Ascending aorta (tissue), 2 donors: Measurements from ENCODE around the gene ITGA11. TPM values are rescaled to one million over a fixed set of nuclear protein-coding genes. Genes with fewer than 3 reads are reported as not detected.

Source experiments
- DNase-seq, 2 donors: peaks; one replicate each; pipeline ENCODE4 v3.0.0-alpha.2; 2019; ENCODE audit warnings: low spot score in 2 of 2
- H3K27ac ChIP-seq, 2 donors: fragments of 200-600 bp; sonication (generic); one replicate each; pipeline ENCODE4 v1.5.1; 2016 to 2017; ENCODE audit warnings: mild to moderate bottlenecking in 1 of 2
- H3K27me3 ChIP-seq: fragments of 200-600 bp; sonication (generic); one replicate; pipeline ENCODE4 v1.5.1; 2017
- H3K36me3 ChIP-seq, 2 donors: fragments of 200-600 bp; sonication (generic); one replicate each; pipeline ENCODE4 v1.5.1; 2016
- H3K4me1 ChIP-seq, 2 donors: fragments of 200-600 bp; sonication (generic); one replicate each; pipeline ENCODE4 v1.5.1; 2016 to 2017; ENCODE audit warnings: mild to moderate bottlenecking in 1 of 2
- H3K4me3 ChIP-seq, 2 donors: fragments of 200-600 bp; sonication (generic); one replicate each; pipeline ENCODE4 v1.5.1; 2016 to 2017; ENCODE audit warnings: mild to moderate bottlenecking in 1 of 2
- H3K9me3 ChIP-seq, 2 donors: fragments of 200-600 bp; sonication (generic); one replicate each; pipeline ENCODE4 v1.5.1; 2016
- intact Hi-C: fragments of 100-400 bp; cut with DNase I; formaldehyde crosslinking; loops from one replicate; pipeline ENCODE4 v1.15.1; 2023
- total RNA-seq: library from RNA; depleted of rRNA; stranded (reverse); fragments of >200 nt; gene quantifications from one replicate; pipeline ENCODE4 v1.1.0, GENCODE V29; 2016
- TF ChIP-seq, protein P1 (sequence below), 3 experiments: fragments of 200-600 bp in 2 of 3; fragments of 450-650 bp in 1 of 3; sonication (generic) in 2 of 3; IDR thresholded peaks; one replicate each; pipeline ENCODE4 v1.5.1; 2016 to 2019; ENCODE audit warnings: antibody characterized with exemption in 3 of 3, mild to moderate bottlenecking in 1 of 3, moderate library complexity in 1 of 3

The ITGA11 gene
- total RNA-seq, 1 donor from 2014 or later: 136 TPM

GRCh38 chr15:68337826-68338225 lies 94.1 kb downstream of the ITGA11 start:
- Histone ChIP-seq H3K4me3 (no peak overlapping the region), H3K9me3 (no peaks in the 10 kb centered on the region), H3K36me3 (peaks cover 5 to 31% of the 10 kb centered on the region in 2 donors), H3K27ac (peak overlapping the region; percentile 96 to 98), H3K4me1 (peaks cover 48 to 80% of the 10 kb centered on the region in 2 donors), H3K27me3 (no peaks in the 10 kb centered on the region)
- peak; percentile 65 to 90 for DNase-seq
- TF ChIP-seq, protein P1, sequence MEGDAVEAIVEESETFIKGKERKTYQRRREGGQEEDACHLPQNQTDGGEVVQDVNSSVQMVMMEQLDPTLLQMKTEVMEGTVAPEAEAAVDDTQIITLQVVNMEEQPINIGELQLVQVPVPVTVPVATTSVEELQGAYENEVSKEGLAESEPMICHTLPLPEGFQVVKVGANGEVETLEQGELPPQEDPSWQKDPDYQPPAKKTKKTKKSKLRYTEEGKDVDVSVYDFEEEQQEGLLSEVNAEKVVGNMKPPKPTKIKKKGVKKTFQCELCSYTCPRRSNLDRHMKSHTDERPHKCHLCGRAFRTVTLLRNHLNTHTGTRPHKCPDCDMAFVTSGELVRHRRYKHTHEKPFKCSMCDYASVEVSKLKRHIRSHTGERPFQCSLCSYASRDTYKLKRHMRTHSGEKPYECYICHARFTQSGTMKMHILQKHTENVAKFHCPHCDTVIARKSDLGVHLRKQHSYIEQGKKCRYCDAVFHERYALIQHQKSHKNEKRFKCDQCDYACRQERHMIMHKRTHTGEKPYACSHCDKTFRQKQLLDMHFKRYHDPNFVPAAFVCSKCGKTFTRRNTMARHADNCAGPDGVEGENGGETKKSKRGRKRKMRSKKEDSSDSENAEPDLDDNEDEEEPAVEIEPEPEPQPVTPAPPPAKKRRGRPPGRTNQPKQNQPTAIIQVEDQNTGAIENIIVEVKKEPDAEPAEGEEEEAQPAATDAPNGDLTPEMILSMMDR (IDR thresholded peaks at IDR 0.05): no peak
- intact Hi-C loops: no loop called here

GRCh38 chr15:68336516-68336915 lies 95.4 kb downstream of the ITGA11 start:
- DNase-seq: no peak
- H3K4me1 ChIP-seq: peaks cover 38 to 71% of the 10 kb centered on the region in 2 donors
- intact Hi-C loops: no loop called here
- peak overlapping the region; percentile 96 to 98 for H3K27ac ChIP-seq
- no peaks in the 10 kb centered on the region for H3K27me3 ChIP-seq
- H3K9me3 ChIP-seq: no peaks in the 10 kb centered on the region
- H3K36me3 ChIP-seq: peaks cover 11 to 36% of the 10 kb centered on the region in 2 donors
- no peak overlapping the region for H3K4me3 ChIP-seq
- TF ChIP-seq, protein P1 (IDR thresholded peaks at IDR 0.05): no peak

GRCh38 chr15:68335655-68336054 lies 96.3 kb downstream of the ITGA11 start:
- no peaks in the 10 kb centered on the region for H3K9me3 ChIP-seq
- DNase-seq: no peak
- peaks cover 33 to 63% of the 10 kb centered on the region in 2 donors for H3K4me1 ChIP-seq
- H3K4me3 ChIP-seq: no peak overlapping the region
- peak overlapping the region; percentile 96 to 98 for H3K27ac ChIP-seq
- peaks cover 20 to 45% of the 10 kb centered on the region in 2 donors for H3K36me3 ChIP-seq
- TF ChIP-seq, protein P1 (IDR thresholded peaks at IDR 0.05): no peak
- no peaks in the 10 kb centered on the region for H3K27me3 ChIP-seq
- intact Hi-C loops: loop anchor here (1.0 to 2.0 kb wide), 3 partner anchors 17 to 30 kb away; no protein-coding TSS in a partner anchor

DNA sequence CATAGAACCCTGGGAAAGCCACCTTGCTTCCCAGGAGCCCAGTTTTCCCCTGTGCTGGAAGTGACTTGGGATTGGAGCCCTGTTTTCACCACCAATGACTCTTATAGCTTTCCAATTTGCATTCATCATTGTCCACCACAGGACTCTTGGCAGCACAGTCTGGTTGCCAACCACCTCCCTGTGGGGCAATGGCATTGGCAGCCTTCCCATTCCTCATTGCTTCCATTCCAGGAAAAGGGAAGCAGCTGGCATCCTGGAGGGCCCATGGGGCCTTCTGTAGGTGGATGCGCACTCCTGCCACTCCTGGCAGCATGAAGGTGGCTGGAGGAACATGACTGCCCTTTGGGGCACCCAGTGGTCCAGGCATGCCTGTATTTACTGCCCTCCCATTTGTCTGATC lies 96.7 kb downstream of the ITGA11 start:
- peak overlapping the region; percentile 96 to 98 for H3K27ac ChIP-seq
- H3K36me3 ChIP-seq: peaks cover 24 to 49% of the 10 kb centered on the region in 2 donors
- intact Hi-C loops: loop anchor here (1.0 to 2.0 kb wide), 3 partner anchors 17 to 30 kb away; no protein-coding TSS in a partner anchor
- no peaks in the 10 kb centered on the region for H3K9me3 ChIP-seq
- H3K27me3 ChIP-seq: no peaks in the 10 kb centered on the region
- H3K4me3 ChIP-seq: no peak overlapping the region
- peak; percentile 53 to 94 for DNase-seq
- TF ChIP-seq, protein P1 (IDR thresholded peaks at IDR 0.05): no peak
- H3K4me1 ChIP-seq: peaks cover 29 to 59% of the 10 kb centered on the region in 2 donors

- intact Hi-C loops: loop anchor here (1.0 to 2.0 kb wide), 3 partner anchors 18 to 31 kb away; no protein-coding TSS in a partner anchor
- DNase-seq: peak in 1 of 2 donors; percentile 88
- Histone ChIP-seq H3K4me1 (peaks cover 25 to 54% of the 10 kb centered on the region in 2 donors), H3K9me3 (no peaks in the 10 kb centered on the region), H3K27me3 (no peaks in the 10 kb centered on the region), H3K4me3 (no peak overlapping the region), H3K27ac (peak overlapping the region; percentile 96 to 98), H3K36me3 (peaks cover 30 to 54% of the 10 kb centered on the region in 2 donors)
- TF ChIP-seq, protein P1 (IDR thresholded peaks at IDR 0.05): peak in 2 of 3 experiments; percentile 39 to 41
These were observed 97.3 kb downstream of the ITGA11 start for GRCh38 chr15:68334661-68335124.
